IMR-90 (cell line): ENCODE data around the gene KCNJ2. TPM values are rescaled to one million over a fixed set of nuclear protein-coding genes. Genes with fewer than 3 reads are reported as not detected.

Source experiments
- ATAC-seq: fragments of 200-7000 bp; cut with Tn5 transposase; 2 replicates; pipeline ENCODE4 v1.9.1; 2020; ENCODE audit warnings: low read depth, mild to moderate bottlenecking, moderate library complexity
- BruUV-seq: library from RNA; stranded (reverse); fragments of 400-500 nt; replicated peaks from 2 replicates; lab custom pipeline; 2021; lab: Mats Ljungman, UMichigan
- CTCF ChIA-PET: fragments of 300-600 bp; formaldehyde crosslinking; extraction: SDS; loops from one replicate; lab custom pipeline; 2021; ENCODE audit warnings: antibody characterized with exemption; lab: Yijun Ruan, JAX
- POLR2A ChIA-PET: fragments of 300-600 bp; sonication (Branson Sonifier 250); formaldehyde crosslinking; loops from one replicate; lab custom pipeline; 2022; ENCODE audit warnings: antibody characterized with exemption; ENCODE audit not compliant: unreplicated experiment; lab: Charles Lee
- DNase-seq: peaks from one replicate; pipeline ENCODE4 v3.0.0; 2013
- H2AFZ ChIP-seq: replicated peaks from 2 replicates; pipeline ENCODE3; 2013; ENCODE audit warnings: low read length, mild to moderate bottlenecking; ENCODE audit not compliant: poor library complexity
- H2AK5ac ChIP-seq: 2 replicates; pipeline ENCODE4 v1.6.1; 2013; ENCODE audit warnings: low read depth, low read length, inconsistent platforms
- H2AK9ac ChIP-seq: replicated peaks from 2 replicates; pipeline ENCODE3; 2013; ENCODE audit warnings: mild to moderate bottlenecking, low read depth, low read length, moderate library complexity; ENCODE audit not compliant: poor library complexity
- H2BK120ac ChIP-seq: 2 replicates; pipeline ENCODE4 v1.6.1; 2013; ENCODE audit warnings: low read depth, low read length, inconsistent platforms
- H2BK15ac ChIP-seq: 3 replicates; pipeline ENCODE4 v1.6.1; 2013; ENCODE audit warnings: low read depth, low read length, inconsistent platforms
- H2BK20ac ChIP-seq: 2 replicates; pipeline ENCODE4 v1.6.1; 2013; ENCODE audit warnings: low read depth, mild to moderate bottlenecking, inconsistent platforms, low read length, moderate library complexity
- H2BK5ac ChIP-seq: 2 replicates; pipeline ENCODE4 v1.6.1; 2013; ENCODE audit warnings: mild to moderate bottlenecking, low read depth, low read length, inconsistent platforms; ENCODE audit not compliant: poor library complexity, severe bottlenecking
- H3K14ac ChIP-seq: replicated peaks from 2 replicates; pipeline ENCODE4 v1.6.1; 2013; ENCODE audit warnings: low read depth, low read length, inconsistent platforms
- H3K18ac ChIP-seq: 2 replicates; pipeline ENCODE4 v1.6.1; 2013; ENCODE audit warnings: low read depth, low read length, control low read depth
- H3K23ac ChIP-seq: 2 replicates; pipeline ENCODE4 v1.6.1; 2013; ENCODE audit warnings: low read depth, low read length, inconsistent platforms
- H3K27ac ChIP-seq: 2 replicates; pipeline ENCODE4 v1.5.1; 2013; ENCODE audit warnings: mild to moderate bottlenecking, control low read depth, low read length; ENCODE audit not compliant: insufficient read depth
- H3K27me3 ChIP-seq: 2 replicates; pipeline ENCODE4 v1.6.1; 2013; ENCODE audit warnings: low read length; ENCODE audit not compliant: control insufficient read depth, insufficient read depth
- H3K36me3 ChIP-seq: 2 replicates; pipeline ENCODE4 v1.6.1; 2013; ENCODE audit warnings: low read length, mixed read lengths; ENCODE audit not compliant: control insufficient read depth, insufficient read depth
- H3K4ac ChIP-seq: 2 replicates; pipeline ENCODE4 v1.6.1; 2013; ENCODE audit warnings: low read depth, low read length, inconsistent platforms
- H3K4me1 ChIP-seq: 2 replicates; pipeline ENCODE4 v1.6.1; 2013; ENCODE audit warnings: low read length, mixed read lengths; ENCODE audit not compliant: control insufficient read depth, insufficient read depth
- H3K4me2 ChIP-seq: 2 replicates; pipeline ENCODE4 v1.6.1; 2013; ENCODE audit warnings: low read depth, mild to moderate bottlenecking, control low read depth, low read length, moderate library complexity
- H3K4me3 ChIP-seq: 2 replicates; pipeline ENCODE4 v1.5.1; 2013; ENCODE audit warnings: low read depth, mild to moderate bottlenecking, control low read depth, low read length, moderate library complexity; ENCODE audit not compliant: insufficient read depth
- H3K56ac ChIP-seq: 2 replicates; pipeline ENCODE4 v1.6.1; 2013; ENCODE audit warnings: low read length, inconsistent platforms; ENCODE audit not compliant: insufficient read depth; ENCODE audit errors: extremely low read depth
- H3K79me1 ChIP-seq, 2 experiments: 2 replicates each; pipeline ENCODE4 v1.6.1; 2013; ENCODE audit warnings: low read length in 2 of 2, inconsistent platforms in 1 of 2, low read depth in 1 of 2
- H3K9ac ChIP-seq: 2 replicates; pipeline ENCODE4 v1.6.1; 2013; ENCODE audit warnings: low read depth, low read length, control low read depth
- H3K9me1 ChIP-seq: 2 replicates; pipeline ENCODE4 v1.6.1; 2013; ENCODE audit warnings: low read length, inconsistent platforms; ENCODE audit not compliant: insufficient read depth
- H3K9me3 ChIP-seq: 2 replicates; pipeline ENCODE4 v1.6.1; 2013; ENCODE audit warnings: low read length; ENCODE audit not compliant: control insufficient read depth, insufficient read depth
- H4K20me1 ChIP-seq: 2 replicates; pipeline ENCODE4 v1.6.1; 2013; ENCODE audit warnings: low read length, inconsistent platforms; ENCODE audit not compliant: insufficient read depth
- H4K5ac ChIP-seq: 2 replicates; pipeline ENCODE4 v1.6.1; 2013; ENCODE audit warnings: mild to moderate bottlenecking, low read depth, low read length, control low read depth
- H4K8ac ChIP-seq, 2 experiments: 2 replicates each; pipeline ENCODE4 v1.6.1; 2013; ENCODE audit warnings: low read depth in 2 of 2, low read length in 2 of 2, control low read depth in 1 of 2, inconsistent platforms in 1 of 2
- H4K91ac ChIP-seq: 2 replicates; pipeline ENCODE4 v1.6.1; 2013; ENCODE audit warnings: low read depth, low read length, inconsistent platforms; ENCODE audit not compliant: insufficient read depth
- BHLHE40 ChIP-seq: fragments of 150-350 bp; IDR thresholded peaks from 2 replicates; pipeline ENCODE4 v1.6.1; 2016; ENCODE audit warnings: mild to moderate bottlenecking, low read depth, low read length
- CEBPB ChIP-seq: IDR thresholded peaks from 2 replicates; pipeline ENCODE4 v1.6.1; 2012; ENCODE audit warnings: low read depth, low read length, improper control_type of control experiment
- CHD1 ChIP-seq: IDR thresholded peaks from 2 replicates; pipeline ENCODE4 v1.6.1; 2012; ENCODE audit warnings: low read depth, low read length, improper control_type of control experiment
- FOS ChIP-seq: fragments of 150-350 bp; IDR thresholded peaks from 2 replicates; pipeline ENCODE4 v1.6.1; 2016; ENCODE audit warnings: low read depth, low read length
- MAFK ChIP-seq: IDR thresholded peaks from 2 replicates; pipeline ENCODE4 v1.6.1; 2012; ENCODE audit warnings: low read depth, low read length, improper control_type of control experiment
- MAZ ChIP-seq: IDR thresholded peaks from 2 replicates; pipeline ENCODE4 v1.6.1; 2012; ENCODE audit warnings: low read depth, mild to moderate bottlenecking, low read length, improper control_type of control experiment, moderate library complexity, borderline replicate concordance
- MXI1 ChIP-seq: IDR thresholded peaks from 2 replicates; pipeline ENCODE4 v1.6.1; 2012; ENCODE audit warnings: low read depth, mild to moderate bottlenecking, low read length, moderate library complexity, borderline replicate concordance
- NFE2L2 ChIP-seq: fragments of 150-350 bp; IDR thresholded peaks from 2 replicates; pipeline ENCODE4 v1.6.1; 2016; ENCODE audit warnings: low read depth, mild to moderate bottlenecking, low read length
- POLR2A ChIP-seq: IDR thresholded peaks from 2 replicates; pipeline ENCODE4 v1.6.1; 2012; ENCODE audit warnings: mild to moderate bottlenecking, low read depth, low read length
- RAD21 ChIP-seq: IDR thresholded peaks from 2 replicates; pipeline ENCODE4 v1.6.1; 2012; ENCODE audit warnings: low read length, improper control_type of control experiment
- RCOR1 ChIP-seq: IDR thresholded peaks from 2 replicates; pipeline ENCODE4 v1.6.1; 2012; ENCODE audit warnings: mild to moderate bottlenecking, low read length, improper control_type of control experiment; ENCODE audit not compliant: insufficient replicate concordance
- RFX5 ChIP-seq: IDR thresholded peaks from 2 replicates; pipeline ENCODE4 v1.8.0; 2012; ENCODE audit warnings: low read depth, mild to moderate bottlenecking, low read length, moderate library complexity
- SMC3 ChIP-seq: fragments of 150-350 bp; IDR thresholded peaks from 2 replicates; pipeline ENCODE4 v1.6.1; 2016; ENCODE audit warnings: low read depth, mild to moderate bottlenecking, antibody characterized with exemption, low read length, moderate library complexity
- WGBS, 2 experiments: methylation state at CpG; one replicate each; pipeline versions ENCODE4 v1.1.5 to v1.1.7; 2013; ENCODE audit warnings: missing lambda C conversion rate in 2 of 2; ENCODE audit not compliant: insufficient read length in 1 of 2; ENCODE audit errors: extremely low coverage in 2 of 2; 5-methylcytosine and 5-hydroxymethylcytosine counted together
- dilution Hi-C: fragments of 300-500 bp; cut with HindIII; formaldehyde crosslinking; loops from one replicate; pipeline ENCODE4 v1.14.3; 2018; ENCODE audit warnings: low sequenced_read_pairs; ENCODE audit not compliant: unreplicated experiment
- in situ Hi-C: fragments of 300-500 bp; cut with MboI; formaldehyde crosslinking; loops from 3 replicates; pipeline ENCODE4 v1.14.3; 2019; ENCODE audit warnings: low sequenced_read_pairs, inconsistent platforms, mixed read lengths
- intact Hi-C: fragments of 100-400 bp; cut with micrococcal nuclease; formaldehyde crosslinking; loops from 2 replicates; pipeline ENCODE4 v1.10.0; 2022
- polyA plus RNA-seq, 3 experiments: library from polyadenylated mRNA; depleted of rRNA; stranded (reverse); fragments of >200 nt; gene quantifications; 2 replicates each; pipeline ENCODE4 v1.2.3, GENCODE V29; 2012; ENCODE audit warnings: low replicate concordance in 1 of 3
- total RNA-seq: library from RNA; depleted of rRNA; stranded (reverse); fragments of >200 nt; gene quantifications from 2 replicates; pipeline ENCODE4 v1.2.3, GENCODE V29; 2012
- TF ChIP-seq, protein P1 (sequence below): conservative IDR thresholded peaks from 2 replicates; pipeline ENCODE4 v1.5.1; 2012; ENCODE audit warnings: mild to moderate bottlenecking, low read depth, low read length, improper control_type of control experiment
- TF ChIP-seq, protein P2 (sequence below): fragments of 150-350 bp; IDR thresholded peaks from 2 replicates; pipeline ENCODE4 v1.6.1; 2017; ENCODE audit warnings: mild to moderate bottlenecking, antibody characterized with exemption, low read length, low read depth
- TF ChIP-seq, protein P3 (sequence below): fragments of 150-350 bp; IDR thresholded peaks from 2 replicates; pipeline ENCODE4 v1.6.1; 2016; ENCODE audit warnings: low read depth, mild to moderate bottlenecking, low read length, moderate library complexity, borderline replicate concordance

KCNJ2 gene
- total and polyA plus RNA-seq, 2 of the 4 experiments (the other 2 are of a cell fraction): 0.55 to 8.6 TPM

DNA sequence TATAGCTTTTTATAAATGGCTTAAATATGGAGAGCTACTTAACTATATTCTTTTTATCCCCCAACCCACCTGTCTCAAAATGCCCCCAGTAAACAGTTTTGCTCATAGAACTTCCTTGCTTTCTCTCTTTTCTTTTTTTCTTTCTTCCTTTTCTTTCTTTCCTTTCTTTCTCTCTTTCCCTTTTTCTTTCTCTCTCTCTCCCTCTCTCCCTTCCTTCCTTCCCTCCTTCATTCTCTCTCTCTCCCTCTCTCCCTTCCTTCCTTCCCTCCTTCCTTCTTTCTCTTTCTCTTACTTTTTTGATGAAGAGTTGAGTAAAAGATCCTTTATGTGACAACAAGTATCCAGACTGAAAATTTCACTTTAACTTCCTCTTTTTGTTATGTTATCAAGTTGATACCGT lies 48.2 kb downstream of the KCNJ2 start:
- Histone ChIP-seq H3K4me2 (no peak overlapping the region), H3K4me1 (no peaks in the 10 kb centered on the region), H4K5ac (no peak overlapping the region), H4K91ac (no peak overlapping the region), H3K9me3 (no peaks in the 10 kb centered on the region; the same call in 1 of the 2 replicates), H3K9me1 (no peaks in the 10 kb centered on the region), H3K9ac (no peak overlapping the region), H3K14ac (no peak overlapping the region), H2BK5ac (no peak overlapping the region), H3K4me3 (no peak overlapping the region), H3K18ac (no peak overlapping the region), H4K20me1 (no peaks in the 10 kb centered on the region), H3K79me1 (no peaks in the 10 kb centered on the region), H2BK120ac (no peak overlapping the region), H2AFZ (no peak overlapping the region), H3K4ac (no peak overlapping the region), H2BK15ac (no peak overlapping the region), H2AK9ac (no peak overlapping the region), H3K56ac (no peak overlapping the region), H2BK20ac (no peak overlapping the region), H3K36me3 (no peaks in the 10 kb centered on the region), H2AK5ac (no peak overlapping the region), H3K27me3 (no peaks in the 10 kb centered on the region), H3K27ac (no peak overlapping the region), H3K23ac (no peak overlapping the region), H4K8ac (no peak overlapping the region)
- DNase-seq (no peak), ATAC-seq (no peak)
- in situ Hi-C loops (no loop called here), intact Hi-C loops (no loop called here), dilution Hi-C loops (no loop called here)
- CTCF ChIA-PET: interaction anchor here (1.2 kb wide), 1 partner anchor 14 kb away, joined by 3 read pairs; no protein-coding TSS in a partner anchor
- TF ChIP-seq CHD1: no peak
- no peak for TF ChIP-seq CEBPB
- TF ChIP-seq, protein P1, sequence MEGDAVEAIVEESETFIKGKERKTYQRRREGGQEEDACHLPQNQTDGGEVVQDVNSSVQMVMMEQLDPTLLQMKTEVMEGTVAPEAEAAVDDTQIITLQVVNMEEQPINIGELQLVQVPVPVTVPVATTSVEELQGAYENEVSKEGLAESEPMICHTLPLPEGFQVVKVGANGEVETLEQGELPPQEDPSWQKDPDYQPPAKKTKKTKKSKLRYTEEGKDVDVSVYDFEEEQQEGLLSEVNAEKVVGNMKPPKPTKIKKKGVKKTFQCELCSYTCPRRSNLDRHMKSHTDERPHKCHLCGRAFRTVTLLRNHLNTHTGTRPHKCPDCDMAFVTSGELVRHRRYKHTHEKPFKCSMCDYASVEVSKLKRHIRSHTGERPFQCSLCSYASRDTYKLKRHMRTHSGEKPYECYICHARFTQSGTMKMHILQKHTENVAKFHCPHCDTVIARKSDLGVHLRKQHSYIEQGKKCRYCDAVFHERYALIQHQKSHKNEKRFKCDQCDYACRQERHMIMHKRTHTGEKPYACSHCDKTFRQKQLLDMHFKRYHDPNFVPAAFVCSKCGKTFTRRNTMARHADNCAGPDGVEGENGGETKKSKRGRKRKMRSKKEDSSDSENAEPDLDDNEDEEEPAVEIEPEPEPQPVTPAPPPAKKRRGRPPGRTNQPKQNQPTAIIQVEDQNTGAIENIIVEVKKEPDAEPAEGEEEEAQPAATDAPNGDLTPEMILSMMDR: no peak
- no peak for TF ChIP-seq NFE2L2
- no peak for TF ChIP-seq POLR2A
- TF ChIP-seq MXI1: no peak
- TF ChIP-seq, protein P2, sequence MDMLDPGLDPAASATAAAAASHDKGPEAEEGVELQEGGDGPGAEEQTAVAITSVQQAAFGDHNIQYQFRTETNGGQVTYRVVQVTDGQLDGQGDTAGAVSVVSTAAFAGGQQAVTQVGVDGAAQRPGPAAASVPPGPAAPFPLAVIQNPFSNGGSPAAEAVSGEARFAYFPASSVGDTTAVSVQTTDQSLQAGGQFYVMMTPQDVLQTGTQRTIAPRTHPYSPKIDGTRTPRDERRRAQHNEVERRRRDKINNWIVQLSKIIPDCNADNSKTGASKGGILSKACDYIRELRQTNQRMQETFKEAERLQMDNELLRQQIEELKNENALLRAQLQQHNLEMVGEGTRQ: no peak
- no peak for TF ChIP-seq MAFK
- TF ChIP-seq RAD21: no peak
- TF ChIP-seq RFX5: no peak
- TF ChIP-seq, protein P3, sequence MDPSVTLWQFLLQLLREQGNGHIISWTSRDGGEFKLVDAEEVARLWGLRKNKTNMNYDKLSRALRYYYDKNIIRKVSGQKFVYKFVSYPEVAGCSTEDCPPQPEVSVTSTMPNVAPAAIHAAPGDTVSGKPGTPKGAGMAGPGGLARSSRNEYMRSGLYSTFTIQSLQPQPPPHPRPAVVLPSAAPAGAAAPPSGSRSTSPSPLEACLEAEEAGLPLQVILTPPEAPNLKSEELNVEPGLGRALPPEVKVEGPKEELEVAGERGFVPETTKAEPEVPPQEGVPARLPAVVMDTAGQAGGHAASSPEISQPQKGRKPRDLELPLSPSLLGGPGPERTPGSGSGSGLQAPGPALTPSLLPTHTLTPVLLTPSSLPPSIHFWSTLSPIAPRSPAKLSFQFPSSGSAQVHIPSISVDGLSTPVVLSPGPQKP: no peak
- TF ChIP-seq SMC3: no peak
- no peak for TF ChIP-seq MAZ
- no peak for TF ChIP-seq RCOR1
- no peak for TF ChIP-seq FOS
- TF ChIP-seq BHLHE40: no peak
- WGBS, 2 experiments: no CpG with 5 or more reads among the region's 1 CpG
- no TSS peak for BruUV-seq
- POLR2A ChIA-PET: no interaction called here
